ENCODE results near the gene TLE4.

DNA sequence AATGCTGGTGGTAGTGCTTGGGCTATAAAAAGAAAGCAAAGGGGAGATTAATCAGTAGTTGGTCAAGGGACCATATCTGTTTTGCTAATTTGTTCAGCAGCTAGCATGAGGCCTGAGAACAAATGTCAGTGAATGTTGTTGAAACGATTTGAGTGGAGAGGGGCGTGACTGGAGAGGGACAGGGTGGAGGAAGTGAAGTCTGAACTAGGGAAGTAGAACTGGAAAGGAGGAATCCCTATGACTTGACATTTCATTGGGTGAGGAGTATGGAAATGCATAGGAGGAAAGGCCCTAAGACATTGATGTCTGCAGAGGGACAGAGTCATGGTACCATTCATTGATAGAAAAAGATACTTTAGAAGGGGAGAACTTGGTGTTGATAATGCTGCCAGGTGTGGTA lies 19.7 kb downstream of the TLE4 start:
- TF ChIP-seq, protein P1, sequence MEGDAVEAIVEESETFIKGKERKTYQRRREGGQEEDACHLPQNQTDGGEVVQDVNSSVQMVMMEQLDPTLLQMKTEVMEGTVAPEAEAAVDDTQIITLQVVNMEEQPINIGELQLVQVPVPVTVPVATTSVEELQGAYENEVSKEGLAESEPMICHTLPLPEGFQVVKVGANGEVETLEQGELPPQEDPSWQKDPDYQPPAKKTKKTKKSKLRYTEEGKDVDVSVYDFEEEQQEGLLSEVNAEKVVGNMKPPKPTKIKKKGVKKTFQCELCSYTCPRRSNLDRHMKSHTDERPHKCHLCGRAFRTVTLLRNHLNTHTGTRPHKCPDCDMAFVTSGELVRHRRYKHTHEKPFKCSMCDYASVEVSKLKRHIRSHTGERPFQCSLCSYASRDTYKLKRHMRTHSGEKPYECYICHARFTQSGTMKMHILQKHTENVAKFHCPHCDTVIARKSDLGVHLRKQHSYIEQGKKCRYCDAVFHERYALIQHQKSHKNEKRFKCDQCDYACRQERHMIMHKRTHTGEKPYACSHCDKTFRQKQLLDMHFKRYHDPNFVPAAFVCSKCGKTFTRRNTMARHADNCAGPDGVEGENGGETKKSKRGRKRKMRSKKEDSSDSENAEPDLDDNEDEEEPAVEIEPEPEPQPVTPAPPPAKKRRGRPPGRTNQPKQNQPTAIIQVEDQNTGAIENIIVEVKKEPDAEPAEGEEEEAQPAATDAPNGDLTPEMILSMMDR (IDR thresholded peaks at IDR 0.05; ENCODE audit: insufficient read depth, low read length): no peak
- TF ChIP-seq, protein P2, sequence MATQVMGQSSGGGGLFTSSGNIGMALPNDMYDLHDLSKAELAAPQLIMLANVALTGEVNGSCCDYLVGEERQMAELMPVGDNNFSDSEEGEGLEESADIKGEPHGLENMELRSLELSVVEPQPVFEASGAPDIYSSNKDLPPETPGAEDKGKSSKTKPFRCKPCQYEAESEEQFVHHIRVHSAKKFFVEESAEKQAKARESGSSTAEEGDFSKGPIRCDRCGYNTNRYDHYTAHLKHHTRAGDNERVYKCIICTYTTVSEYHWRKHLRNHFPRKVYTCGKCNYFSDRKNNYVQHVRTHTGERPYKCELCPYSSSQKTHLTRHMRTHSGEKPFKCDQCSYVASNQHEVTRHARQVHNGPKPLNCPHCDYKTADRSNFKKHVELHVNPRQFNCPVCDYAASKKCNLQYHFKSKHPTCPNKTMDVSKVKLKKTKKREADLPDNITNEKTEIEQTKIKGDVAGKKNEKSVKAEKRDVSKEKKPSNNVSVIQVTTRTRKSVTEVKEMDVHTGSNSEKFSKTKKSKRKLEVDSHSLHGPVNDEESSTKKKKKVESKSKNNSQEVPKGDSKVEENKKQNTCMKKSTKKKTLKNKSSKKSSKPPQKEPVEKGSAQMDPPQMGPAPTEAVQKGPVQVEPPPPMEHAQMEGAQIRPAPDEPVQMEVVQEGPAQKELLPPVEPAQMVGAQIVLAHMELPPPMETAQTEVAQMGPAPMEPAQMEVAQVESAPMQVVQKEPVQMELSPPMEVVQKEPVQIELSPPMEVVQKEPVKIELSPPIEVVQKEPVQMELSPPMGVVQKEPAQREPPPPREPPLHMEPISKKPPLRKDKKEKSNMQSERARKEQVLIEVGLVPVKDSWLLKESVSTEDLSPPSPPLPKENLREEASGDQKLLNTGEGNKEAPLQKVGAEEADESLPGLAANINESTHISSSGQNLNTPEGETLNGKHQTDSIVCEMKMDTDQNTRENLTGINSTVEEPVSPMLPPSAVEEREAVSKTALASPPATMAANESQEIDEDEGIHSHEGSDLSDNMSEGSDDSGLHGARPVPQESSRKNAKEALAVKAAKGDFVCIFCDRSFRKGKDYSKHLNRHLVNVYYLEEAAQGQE (IDR thresholded peaks at IDR 0.05; ENCODE audit: insufficient replicate concordance, low read depth): no peak
- TF ChIP-seq POLR2AphosphoS5 (IDR thresholded peaks at IDR 0.05; ENCODE audit: low read depth): no peak

Measured in HL-60 (cell line).